Small intestine (tissue), 7 donors: ENCODE measurements around the gene WDR72. TPM values are rescaled to one million over a fixed set of nuclear protein-coding genes. Genes with fewer than 3 reads are reported as not detected.
A peak's percentile ranks its signal among the peaks of the same experiment; 100 is the strongest.
"Not testable (repeated sequence)": the region's sequence is repeated elsewhere in the genome, so short reads cannot be mapped to it uniquely, and the experiment has no call there.

Experiments
- DNase-seq, 2 donors: peaks; one replicate each; pipeline versions ENCODE4 v3.0.0 to v3.0.0-alpha.2; 2013
- FAIRE-seq: peaks from 2 replicates; lab custom pipeline; 2012; peaks lifted over from hg19 to GRCh38; lab: Jason Lieb, UNC
- H3K27ac ChIP-seq, 3 donors: one replicate each; pipeline ENCODE4 v1.5.1; 2013; ENCODE audit warnings: low read length in 2 of 3, mild to moderate bottlenecking in 2 of 3, control low read depth in 1 of 3, inconsistent platforms in 1 of 3, low read depth in 1 of 3, moderate library complexity in 1 of 3
- H3K27me3 ChIP-seq, 3 donors: one replicate each; pipeline ENCODE4 v1.6.1; 2013; ENCODE audit warnings: low read length in 3 of 3, inconsistent platforms in 1 of 3; ENCODE audit not compliant: control insufficient read depth in 3 of 3, insufficient read depth in 3 of 3
- H3K36me3 ChIP-seq, 3 donors: one replicate each; pipeline ENCODE4 v1.6.1; 2013; ENCODE audit warnings: low read length in 3 of 3, inconsistent platforms in 1 of 3, low read depth in 1 of 3, mild to moderate bottlenecking in 1 of 3, moderate library complexity in 1 of 3; ENCODE audit not compliant: control insufficient read depth in 3 of 3, insufficient read depth in 2 of 3
- H3K4me1 ChIP-seq, 3 donors: one replicate each; pipeline ENCODE4 v1.6.1; 2013; ENCODE audit warnings: low read length in 2 of 3, inconsistent platforms in 1 of 3, low read depth in 1 of 3, mild to moderate bottlenecking in 1 of 3, moderate library complexity in 1 of 3; ENCODE audit not compliant: control insufficient read depth in 3 of 3, insufficient read depth in 2 of 3
- H3K4me3 ChIP-seq, 3 donors: one replicate each; pipeline ENCODE4 v1.5.1; 2013; ENCODE audit warnings: low read length in 3 of 3, control low read depth in 1 of 3, inconsistent platforms in 1 of 3, low read depth in 1 of 3, mild to moderate bottlenecking in 1 of 3, moderate library complexity in 1 of 3
- H3K9me3 ChIP-seq, 2 donors: one replicate each; pipeline ENCODE4 v1.6.1; 2013; ENCODE audit warnings: low read depth in 1 of 2, low read length in 1 of 2; ENCODE audit not compliant: control insufficient read depth in 2 of 2, insufficient read depth in 1 of 2
- WGBS, 3 donors: extraction: QIAGEN DNeasy Blood & Tissue Kit; methylation state at CpG; one replicate each; pipeline ENCODE4 v1.1.7; 2013; 5-methylcytosine and 5-hydroxymethylcytosine counted together
- polyA plus RNA-seq, 4 donors: library from polyadenylated mRNA; stranded (reverse) in 3 of 4; unstranded in 1 of 4; fragments of 200-250 nt in 3 of 4; fragments of 120-200 nt in 1 of 4; gene quantifications; one replicate each; pipeline versions ENCODE4 v1.2.1 to v1.2.3, GENCODE V29; 2013
- donor health status: healthy with polysubstance abuse.
- donor health status: control.
- donor health status: control.
- donor health status: Bipolar disorder and iron deficiency.
- donor health status: healthy.

Gene WDR72
- polyA plus RNA-seq, 4 donors, result 0.12 to 1.6 (median 0.63) TPM

DNA sequence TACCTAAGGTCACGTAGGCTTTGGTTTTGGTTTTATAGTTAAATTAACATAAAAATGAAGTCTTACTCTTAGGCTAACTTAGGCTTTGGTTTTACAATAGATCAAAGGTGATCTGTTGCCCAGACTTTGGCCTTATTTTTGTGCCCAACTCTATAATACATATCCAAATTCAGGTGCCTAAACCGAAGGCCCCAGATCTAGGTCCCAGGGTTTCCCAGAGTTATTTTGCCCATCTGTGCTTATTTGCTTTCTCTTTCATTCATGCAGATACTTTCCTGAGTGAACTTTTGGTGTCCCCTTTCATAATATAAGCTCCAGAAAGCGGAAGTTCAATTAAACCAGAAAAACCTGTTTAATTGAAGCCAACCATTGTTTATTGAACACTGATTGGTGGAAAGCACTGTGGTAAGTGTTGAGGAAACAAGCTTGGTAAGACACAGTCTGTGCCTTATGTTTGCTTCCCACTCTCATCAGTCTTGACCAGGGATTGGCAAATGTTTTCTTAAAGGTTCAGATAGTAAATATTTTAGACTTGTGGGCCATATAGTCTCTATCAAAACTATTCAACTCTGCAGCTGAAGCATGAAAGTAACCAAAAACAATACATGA, 209.7 kb downstream of the WDR72 start:
- Histone ChIP-seq H3K4me1 (peaks cover 0 to 5% (median 0%) of the 10 kb centered on the region in 3 donors), H3K9me3 (no peaks in the 10 kb centered on the region), H3K27me3 (no peaks in the 10 kb centered on the region), H3K4me3 (no peak overlapping the region), H3K36me3 (no peaks in the 10 kb centered on the region), H3K27ac (no peak overlapping the region)
- WGBS, 3 donors, result 11 to 52% (median 24%) methylated on average over 3 of the region's 3 CpGs
- FAIRE-seq (no peak), DNase-seq (peak; percentile 79 to 80)

GRCh38 chr15:53548236-53548635, 211.2 kb downstream of the WDR72 start:
- H3K4me1 ChIP-seq, result peaks cover 0 to 5% (median 0%) of the 10 kb centered on the region in 3 donors
- no peak overlapping the region for H3K4me3 ChIP-seq
- FAIRE-seq (no peak), DNase-seq (no peak)
- no peaks in the 10 kb centered on the region for H3K27me3 ChIP-seq
- H3K9me3 ChIP-seq, result no peaks in the 10 kb centered on the region
- WGBS, 3 donors, result 68 to 91% (median 83%) methylated on average over 4 of the region's 4 CpGs
- no peaks in the 10 kb centered on the region for H3K36me3 ChIP-seq
- H3K27ac ChIP-seq, result no peak overlapping the region

DNA sequence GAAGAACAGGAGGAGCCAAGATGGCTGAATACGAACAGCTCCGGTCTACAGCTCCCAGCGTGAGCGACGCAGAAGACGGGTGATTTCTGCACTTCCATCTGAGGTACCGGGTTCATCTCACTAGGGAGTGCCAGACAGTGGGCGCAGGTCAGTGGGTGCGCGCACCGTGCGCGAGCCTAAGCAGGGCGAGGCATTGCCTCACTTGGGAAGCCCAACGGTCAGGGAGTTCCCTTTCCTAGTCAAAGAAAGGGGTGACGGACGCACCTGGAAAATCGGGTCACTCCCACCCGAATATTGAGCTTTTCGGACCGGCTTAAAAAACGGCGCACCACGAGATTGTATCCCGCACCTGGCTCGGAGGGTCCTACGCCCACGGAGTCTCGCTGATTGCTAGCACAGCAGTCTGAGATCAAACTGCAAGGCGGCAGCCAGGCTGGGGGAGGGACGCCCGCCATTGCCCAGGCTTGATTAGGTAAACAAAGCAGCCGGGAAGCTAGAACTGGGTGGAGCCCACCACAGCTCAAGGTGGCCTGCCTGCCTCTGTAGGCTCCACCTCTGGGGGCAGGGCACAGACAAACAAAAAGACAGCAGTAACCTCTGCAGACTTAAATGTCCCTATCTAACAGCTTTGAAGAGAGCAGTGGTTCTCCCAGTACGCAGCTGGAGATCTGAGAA, 218.7 kb downstream of the WDR72 start:
- DNase-seq, H3K36me3 ChIP-seq, H3K9me3 ChIP-seq, H3K4me3 ChIP-seq, FAIRE-seq, H3K27me3 ChIP-seq, H3K4me1 ChIP-seq, H3K27ac ChIP-seq: not testable (repeated sequence)
- 91 to 96% (median 92%) methylated on average over 30 to 34 of the region's 34 CpGs for WGBS, 3 donors

GRCh38 chr15:53539878-53540277, 219.6 kb downstream of the WDR72 start:
- H3K4me1 ChIP-seq, result no peaks in the 10 kb centered on the region
- DNase-seq (no peak), FAIRE-seq (no peak)
- H3K27me3 ChIP-seq, result no peaks in the 10 kb centered on the region
- no peak overlapping the region for H3K27ac ChIP-seq
- 81 to 85% (median 84%) methylated on average over 3 of the region's 3 CpGs for WGBS, 3 donors
- no peak overlapping the region for H3K4me3 ChIP-seq
- no peaks in the 10 kb centered on the region for H3K9me3 ChIP-seq
- no peaks in the 10 kb centered on the region for H3K36me3 ChIP-seq

- Histone ChIP-seq H3K36me3 (no peaks in the 10 kb centered on the region), H3K4me3 (no peak overlapping the region), H3K4me1 (no peaks in the 10 kb centered on the region), H3K27ac (no peak overlapping the region), H3K27me3 (no peaks in the 10 kb centered on the region), H3K9me3 (no peaks in the 10 kb centered on the region)
- DNase-seq, result no peak
- 75 to 82% (median 78%) methylated on average over 6 of the region's 6 CpGs for WGBS, 3 donors
- FAIRE-seq, result no peak
These were observed 222.9 kb downstream of the WDR72 start for GRCh38 chr15:53536479-53537120.

DNA sequence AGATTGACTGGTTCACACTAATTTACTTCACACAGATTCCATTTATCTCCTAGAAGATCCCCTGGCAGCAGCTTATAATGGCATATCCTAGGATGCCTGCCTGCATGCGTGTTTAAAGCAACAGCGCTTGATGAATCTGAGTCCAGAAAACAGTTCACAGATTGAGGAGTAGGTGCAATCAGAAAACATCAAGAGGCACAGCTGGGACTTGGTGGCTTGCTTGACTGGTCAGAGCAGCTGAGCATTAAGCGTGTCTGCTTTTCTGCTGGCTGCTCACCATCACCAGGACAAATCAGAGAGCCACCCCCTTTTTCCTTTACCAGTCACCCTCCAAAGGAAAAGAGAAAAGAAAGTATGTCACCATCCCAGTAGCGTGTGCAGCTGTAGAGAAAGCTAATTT, 223.6 kb downstream of the WDR72 start:
- WGBS, 3 donors, result 87 to 95% (median 90%) methylated on average over 4 of the region's 4 CpGs
- H3K36me3 ChIP-seq, result no peaks in the 10 kb centered on the region
- FAIRE-seq (no peak), DNase-seq (no peak)
- H3K4me1 ChIP-seq, result no peaks in the 10 kb centered on the region
- no peaks in the 10 kb centered on the region for H3K9me3 ChIP-seq
- H3K27ac ChIP-seq, result no peak overlapping the region
- no peaks in the 10 kb centered on the region for H3K27me3 ChIP-seq
- no peak overlapping the region for H3K4me3 ChIP-seq

- DNase-seq (no peak), FAIRE-seq (no peak)
- Histone ChIP-seq H3K9me3 (no peaks in the 10 kb centered on the region), H3K4me3 (no peak overlapping the region), H3K36me3 (no peaks in the 10 kb centered on the region), H3K4me1 (peaks cover 0 to 1% (median 0%) of the 10 kb centered on the region in 3 donors), H3K27me3 (no peaks in the 10 kb centered on the region), H3K27ac (no peak overlapping the region)
- WGBS, 3 donors, result 79 to 88% (median 81%) methylated on average over 2 of the region's 2 CpGs
These were observed 225.2 kb downstream of the WDR72 start for GRCh38 chr15:53534105-53534839.

DNA sequence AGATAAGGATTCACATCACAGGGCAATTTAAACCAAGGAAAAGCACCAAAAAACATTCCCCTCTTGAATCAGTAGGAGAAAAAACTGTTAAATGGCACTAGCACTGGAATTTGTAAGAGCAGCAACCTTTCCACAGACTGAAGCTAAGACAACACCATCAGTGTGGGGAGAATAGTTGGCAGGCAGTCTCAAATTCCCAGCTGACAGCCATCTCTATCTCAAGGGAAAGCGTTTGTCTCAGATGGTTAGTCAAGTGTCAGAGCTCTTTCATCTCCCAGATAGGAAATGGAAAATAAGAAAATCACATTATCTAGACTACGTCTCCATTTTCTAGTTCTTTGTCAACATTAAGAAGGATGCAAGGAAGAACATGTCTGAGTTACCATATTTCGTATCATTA, 228.7 kb downstream of the WDR72 start:
- H3K27me3 ChIP-seq, result no peaks in the 10 kb centered on the region
- H3K36me3 ChIP-seq, result no peaks in the 10 kb centered on the region
- H3K9me3 ChIP-seq, result no peaks in the 10 kb centered on the region
- DNase-seq (no peak), FAIRE-seq (no peak)
- 72 to 89% (median 84%) methylated on average over 3 of the region's 3 CpGs for WGBS, 3 donors
- no peak overlapping the region for H3K4me3 ChIP-seq
- H3K27ac ChIP-seq, result no peak overlapping the region
- H3K4me1 ChIP-seq, result peaks cover 0 to 3% (median 0%) of the 10 kb centered on the region in 3 donors
